GM12872 (cell line): ENCODE measurements around the gene PHKG1.
A peak's percentile ranks its signal among the peaks of the same experiment; 100 is the strongest.

Experiments used
- CTCF ChIP-seq: IDR thresholded peaks from 3 replicates; pipeline ENCODE4 v1.5.1; 2011; ENCODE audit warnings: low read depth, mild to moderate bottlenecking, low read length, moderate library complexity; ENCODE audit not compliant: insufficient read depth

PHKG1 gene

GRCh38 chr7:56063882-56064625, 28.7 kb downstream of the PHKG1 start, which contains the start of gene SUMF2:
Gene SUMF2 (plus strand): TSS chr7:56064286. CDS start chr7:56064312, 26 bp downstream.
- TF ChIP-seq CTCF = 0 out of 3 replicates have a peak, but pooled peaks have one; percentile 18

- TF ChIP-seq CTCF = no peak
Measured at GRCh38 chr7:56063500-56063881, 29.3 kb downstream of the PHKG1 start.

- TF ChIP-seq CTCF = no peak
Measured at GRCh38 chr7:56062382-56062781, 30.4 kb downstream of the PHKG1 start.

- no peak for TF ChIP-seq CTCF
Measured at GRCh38 chr7:56053993-56054392, 38.8 kb downstream of the PHKG1 start.

- no peak for TF ChIP-seq CTCF
Measured at GRCh38 chr7:56053379-56053778, 39.4 kb downstream of the PHKG1 start.

- no peak for TF ChIP-seq CTCF
Measured at GRCh38 chr7:56051339-56052191, 41.2 kb downstream of the PHKG1 start, which contains the start of the genes CCT6A and PSPH. Gene CCT6A (plus strand): TSS chr7:56051765. CDS start chr7:56051849, 84 bp downstream. Gene PSPH (minus strand): TSS chr7:56051444. CDS start chr7:56021212, 30,232 bp downstream.

- TF ChIP-seq CTCF = no peak
Measured at GRCh38 chr7:56051053-56051338, 41.8 kb downstream of the PHKG1 start.
